Dermis microvascular lymphatic vessel endothelial cell (primary cell): ENCODE measurements around the gene TANGO2. TPM values are rescaled to one million over a fixed set of nuclear protein-coding genes. Genes with fewer than 3 reads are reported as not detected.

Experiments used
- DNase-seq, 2 donors: peaks; one replicate each; pipeline versions ENCODE4 v3.0.0 to v3.0.0-alpha.2; 2010; ENCODE audit warnings: low read depth in 2 of 2
- total RNA-seq: library from RNA; depleted of rRNA; stranded (reverse); fragments of >200 nt; gene quantifications from 2 replicates; pipeline ENCODE4 v1.2.1, GENCODE V29; 2014

Gene TANGO2
- total RNA-seq, 1 donor from 2014 or later: 40.1 TPM

DNA sequence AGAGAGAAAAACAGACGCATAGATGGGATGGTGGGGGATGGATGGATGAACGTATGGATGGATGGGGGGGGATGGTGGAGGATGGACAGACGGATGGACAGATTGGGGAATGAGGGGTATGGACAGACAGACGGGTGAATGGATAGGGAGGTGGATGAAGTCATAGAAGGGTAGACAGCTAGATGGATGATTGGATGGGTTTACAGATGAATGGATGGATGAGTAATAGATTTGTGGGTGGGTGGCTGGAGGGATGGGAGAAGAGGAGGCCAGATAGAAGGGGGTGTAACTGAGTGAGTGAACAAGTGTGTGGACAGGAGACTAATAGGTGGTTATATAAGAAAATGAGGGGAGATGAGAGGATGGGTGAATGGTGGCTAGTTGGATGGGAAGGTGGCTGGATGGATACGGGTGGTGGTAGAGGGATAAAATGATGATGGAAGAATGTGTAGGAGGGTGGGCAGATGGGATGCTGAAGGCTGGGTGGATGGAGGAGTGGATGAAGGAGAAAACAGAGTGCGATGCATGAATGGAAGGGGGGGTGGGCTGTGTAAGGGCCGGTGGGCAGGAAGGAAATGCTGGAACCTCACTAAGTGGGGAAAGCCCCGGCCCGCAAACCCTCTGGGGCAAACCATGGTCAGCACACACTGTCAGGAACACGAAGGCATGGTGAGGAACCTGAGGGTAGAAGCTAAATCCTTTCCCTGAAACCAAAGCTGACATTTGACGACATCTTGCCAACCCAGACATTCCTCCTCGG, 25.9 kb upstream of the TANGO2 start:
- DNase-seq: no peak

DNA sequence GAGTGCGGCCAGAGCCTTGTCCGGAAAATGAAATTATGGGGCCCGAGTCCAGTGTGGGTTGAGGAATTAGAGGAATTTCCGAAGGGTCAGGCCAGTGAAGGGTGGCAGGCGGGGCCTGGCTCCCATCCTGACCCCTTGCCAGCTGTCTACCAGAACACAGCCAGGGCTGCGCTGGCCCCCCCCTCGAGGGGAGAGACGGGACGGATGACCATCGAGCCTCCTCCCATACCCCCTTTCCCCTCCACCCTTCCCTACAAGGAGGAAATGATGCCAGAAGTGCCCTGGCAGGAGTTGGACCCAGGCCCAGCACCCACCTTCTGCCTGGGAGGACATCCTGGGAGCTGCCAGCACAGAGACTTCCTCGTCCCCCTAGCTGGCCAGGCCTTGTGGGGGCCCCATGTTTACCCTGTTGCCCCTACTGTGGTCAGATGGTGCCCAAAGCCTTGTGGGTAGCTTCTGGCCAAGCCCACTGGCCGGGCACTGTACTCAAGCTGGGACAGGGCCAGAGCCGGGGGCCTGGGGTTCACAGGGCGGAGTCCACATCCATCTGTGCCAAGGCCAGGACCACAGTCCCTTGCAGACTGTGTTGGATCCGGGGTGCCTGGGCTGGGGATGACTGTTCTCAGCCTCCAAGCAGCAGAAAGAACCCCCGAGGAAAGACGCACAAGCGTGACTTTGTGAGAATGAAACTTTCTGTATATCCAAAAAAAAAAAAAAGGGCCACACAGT, 25.1 kb upstream of the TANGO2 start:
- DNase-seq: no peak

GRCh38 chr22:19996694-19997384, 24.1 kb upstream of the TANGO2 start:
- DNase-seq: no peak

GRCh38 chr22:19997561-19998231, 23.2 kb upstream of the TANGO2 start:
- no peak for DNase-seq

GRCh38 chr22:19998232-19998951, 22.5 kb upstream of the TANGO2 start:
- peak in 1 of 2 donors; percentile 58 for DNase-seq

DNA sequence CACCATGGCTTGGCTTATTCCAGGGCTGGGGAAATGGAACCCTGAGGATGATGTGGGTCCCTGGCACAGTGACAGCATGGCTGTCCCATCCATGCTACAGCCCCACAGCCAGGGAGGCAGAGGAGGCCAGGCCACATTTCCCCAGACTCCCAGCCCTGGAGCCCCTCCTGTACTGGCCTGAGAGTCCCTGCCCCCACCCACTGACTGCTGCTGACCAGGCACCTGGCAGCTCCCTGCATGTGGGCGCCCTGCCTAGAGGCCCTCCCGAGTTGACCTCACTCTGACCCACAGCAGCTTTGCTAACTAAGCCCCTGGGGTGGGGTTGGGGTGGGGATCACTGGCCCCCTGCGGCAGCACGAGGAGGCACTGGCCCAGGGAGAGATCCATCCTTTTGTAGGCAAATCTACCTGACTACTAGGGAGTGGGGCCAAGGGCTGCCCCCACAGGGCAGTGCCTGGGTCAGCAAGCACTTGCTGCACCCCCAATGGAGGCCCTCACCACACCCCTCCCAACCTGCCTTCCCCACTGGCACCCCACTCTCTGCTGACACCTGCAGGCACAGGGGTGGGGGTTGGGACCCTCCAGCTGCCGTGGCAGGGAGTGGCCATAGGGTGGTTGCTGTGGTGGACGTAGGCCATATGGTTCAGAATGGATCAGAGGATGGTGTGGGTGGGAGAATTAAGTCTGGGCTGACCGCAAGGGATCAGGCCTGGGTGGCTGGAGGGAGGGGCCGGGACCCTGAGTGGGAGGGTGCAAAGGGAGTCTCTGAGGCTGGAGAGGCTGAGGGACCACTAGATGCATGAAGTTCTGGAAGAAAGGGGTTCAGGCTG, 21.7 kb upstream of the TANGO2 start:
- DNase-seq: no peak

GRCh38 chr22:20000246-20001081, 20.4 kb upstream of the TANGO2 start:
- peak in 1 of 2 donors; percentile 44 for DNase-seq

- DNase-seq: peak in 1 of 2 donors; percentile 95
Observed at GRCh38 chr22:20001082-20001638, 19.8 kb upstream of the TANGO2 start.

DNA sequence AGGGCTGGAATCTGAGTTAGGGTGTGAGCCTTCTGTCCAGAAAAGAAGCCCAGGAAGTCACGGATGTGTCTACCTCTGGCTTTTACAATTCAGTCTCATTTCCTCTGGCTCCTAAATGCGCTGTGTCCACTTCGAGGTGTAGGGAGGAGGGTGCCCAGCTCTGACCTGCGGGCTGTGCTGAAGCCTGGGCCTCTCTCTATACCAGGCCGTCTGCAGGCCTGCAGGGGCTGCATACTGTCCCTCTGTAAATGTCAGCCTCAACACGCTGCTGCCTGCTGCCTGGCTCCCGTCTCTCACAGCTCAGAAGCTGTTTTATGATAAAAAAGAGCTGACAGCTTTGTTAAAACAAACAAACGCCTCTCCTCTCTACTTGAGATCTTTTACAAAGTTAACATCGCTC, 18.8 kb upstream of the TANGO2 start:
- DNase-seq: no peak

DNA sequence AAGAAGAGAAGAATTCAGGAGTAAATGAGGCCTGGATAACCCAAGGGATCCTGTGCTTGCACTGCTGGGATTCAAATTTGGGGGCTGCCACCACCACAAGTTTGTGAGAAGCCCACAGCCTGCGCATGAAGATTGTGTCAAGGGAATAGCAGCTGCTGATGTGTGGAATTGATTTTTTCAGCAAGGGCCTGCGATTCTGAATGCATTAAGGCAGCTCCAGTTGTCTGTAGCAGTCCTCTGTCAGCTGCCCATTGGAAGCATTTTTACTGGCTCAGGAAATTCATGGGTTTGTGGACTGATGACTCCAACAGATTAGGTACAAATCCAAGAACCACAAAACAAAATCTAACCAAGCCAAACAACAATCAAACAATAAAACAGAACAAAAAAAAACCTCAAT, 18.3 kb upstream of the TANGO2 start:
- DNase-seq: peak in 1 of 2 donors; percentile 41

- DNase-seq: no peak
Observed at GRCh38 chr22:20003304-20003703, 17.6 kb upstream of the TANGO2 start.

- DNase-seq: no peak
Observed at GRCh38 chr22:20004464-20004863, 16.4 kb upstream of the TANGO2 start.

DNA sequence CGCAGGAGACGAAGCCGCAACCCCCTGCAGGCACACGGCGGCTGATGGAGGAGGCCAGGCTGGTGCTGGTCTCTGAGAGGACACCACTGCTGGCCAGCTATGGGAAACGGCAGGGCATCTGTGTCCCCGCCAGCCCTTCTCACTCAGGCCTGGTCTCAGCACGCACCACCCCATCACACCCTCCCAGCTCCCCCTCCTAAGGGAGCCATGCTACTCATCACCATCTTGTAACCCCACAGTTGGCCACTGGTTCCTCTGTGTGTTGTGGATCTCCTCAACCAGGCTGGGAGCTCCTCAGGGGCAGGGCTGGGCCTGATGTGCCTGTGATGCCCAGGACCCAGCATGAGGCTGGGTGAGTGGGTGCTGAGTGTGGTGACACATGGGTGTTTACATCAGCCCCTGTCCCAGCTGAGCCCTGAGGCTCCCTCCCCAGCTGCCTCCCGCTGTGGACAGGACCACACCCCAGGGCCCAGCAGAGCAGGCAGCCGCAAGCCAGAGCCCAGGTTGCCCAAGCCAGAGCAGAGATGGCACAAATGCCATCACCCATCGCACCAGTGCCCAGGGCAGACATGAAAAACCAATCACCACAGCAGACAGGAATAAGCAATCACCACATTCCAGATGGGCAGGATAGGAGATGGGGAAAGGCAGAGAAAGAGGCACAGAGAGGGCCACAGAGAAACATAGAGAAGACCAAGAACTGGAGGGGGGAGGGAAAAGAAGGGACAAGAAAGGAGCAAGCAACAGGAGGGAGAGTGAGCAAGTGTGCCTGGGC, 12.5 kb upstream of the TANGO2 start:
- DNase-seq: no peak

GRCh38 chr22:20009018-20009491, 11.9 kb upstream of the TANGO2 start:
- no peak for DNase-seq

GRCh38 chr22:20009582-20010306, 11.2 kb upstream of the TANGO2 start:
- no peak for DNase-seq

DNA sequence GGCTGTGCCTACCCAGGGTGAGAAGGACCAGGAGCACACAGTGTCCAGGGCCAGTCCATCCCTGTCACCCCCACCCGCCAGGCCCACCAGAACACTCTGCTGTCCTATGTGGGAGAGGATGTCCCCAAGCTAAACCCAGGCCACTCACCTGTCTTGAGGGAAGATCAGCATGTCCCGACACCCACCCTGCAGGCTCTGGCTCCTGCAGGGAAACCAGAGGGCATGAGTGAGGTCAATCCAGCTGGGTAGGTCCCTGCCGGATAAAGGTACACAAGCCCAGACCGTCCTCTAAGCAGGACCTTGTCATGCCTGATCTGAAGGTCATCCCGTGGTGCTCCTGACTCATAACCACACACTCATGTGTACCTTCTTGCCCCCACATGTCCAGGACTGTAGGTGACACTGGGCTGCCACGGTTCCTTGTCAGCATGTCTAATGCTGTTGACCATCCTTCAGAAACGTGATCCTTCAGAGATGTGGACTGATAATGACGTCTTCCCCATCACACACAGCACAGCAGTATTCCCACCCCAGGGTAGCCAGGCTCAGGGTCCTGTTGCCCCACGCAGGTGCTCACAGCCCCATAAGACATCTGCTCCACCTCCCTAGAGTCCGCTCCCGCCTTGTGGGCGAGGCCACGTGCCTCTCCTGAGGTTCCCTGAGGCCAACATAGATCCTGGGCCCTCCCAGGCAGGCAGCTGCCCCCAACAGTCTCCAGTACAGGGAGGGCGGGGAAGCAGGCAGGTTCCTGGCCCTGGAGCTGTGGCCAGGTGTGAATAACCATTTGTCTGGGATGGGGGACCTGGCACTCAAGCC, 10.4 kb upstream of the TANGO2 start:
- no peak for DNase-seq
